ENCODE data around the gene FAM107B.

The FAM107B gene

GRCh38 chr10:14574885-14575284, 199.8 kb downstream of the FAM107B start:
- H3K36me3 ChIP-seq, result no peaks in the 10 kb centered on the region
- no peak overlapping the region for H3K4me3 ChIP-seq (ENCODE audit: low read depth in 1 of 2, low read length in 1 of 2)
- peaks cover 94 to 96% of the 10 kb centered on the region in 2 experiments for H3K4me1 ChIP-seq (ENCODE audit: control insufficient read depth in 1 of 2, insufficient read depth in 1 of 2, low read depth in 1 of 2, low read length in 1 of 2)
- no peaks in the 10 kb centered on the region for H3K27me3 ChIP-seq
- TF ChIP-seq CTCF (IDR thresholded peaks at IDR 0.05), result no peak
- no peaks in the 10 kb centered on the region for H3K9me3 ChIP-seq
- peak overlapping the region; percentile 95 for H3K27ac ChIP-seq

- Histone ChIP-seq H3K4me1 (ENCODE audit: control insufficient read depth in 1 of 2, insufficient read depth in 1 of 2, low read depth in 1 of 2, low read length in 1 of 2) (peaks cover 94 to 96% of the 10 kb centered on the region in 2 experiments), H3K27me3 (no peaks in the 10 kb centered on the region), H3K27ac (peak overlapping the region; percentile 95), H3K4me3 (ENCODE audit: low read depth in 1 of 2, low read length in 1 of 2) (no peak overlapping the region), H3K9me3 (no peaks in the 10 kb centered on the region), H3K36me3 (no peaks in the 10 kb centered on the region)
- TF ChIP-seq CTCF (IDR thresholded peaks at IDR 0.05), result no peak
These were observed 200.4 kb downstream of the FAM107B start for GRCh38 chr10:14574291-14574690.

- TF ChIP-seq CTCF (IDR thresholded peaks at IDR 0.05), result no peak
- Histone ChIP-seq H3K27ac (peak overlapping the region; percentile 95), H3K36me3 (no peaks in the 10 kb centered on the region)
These were observed 200.9 kb downstream of the FAM107B start for GRCh38 chr10:14573666-14574261.

GRCh38 chr10:14572811-14573210, 201.9 kb downstream of the FAM107B start:
- peak overlapping the region in 1 of 2 experiments; percentile 9 for H3K4me3 ChIP-seq (ENCODE audit: low read depth in 1 of 2, low read length in 1 of 2)
- no peaks in the 10 kb centered on the region for H3K27me3 ChIP-seq
- H3K27ac ChIP-seq, result peak overlapping the region; percentile 95
- peaks cover 94 to 95% of the 10 kb centered on the region in 2 experiments for H3K4me1 ChIP-seq (ENCODE audit: control insufficient read depth in 1 of 2, insufficient read depth in 1 of 2, low read depth in 1 of 2, low read length in 1 of 2)
- no peak for TF ChIP-seq CTCF (IDR thresholded peaks at IDR 0.05)
- H3K36me3 ChIP-seq, result peaks cover 5% of the 10 kb centered on the region
- no peaks in the 10 kb centered on the region for H3K9me3 ChIP-seq

More at GRCh38 chr10:14573666-14574261, 200.9 kb downstream of the FAM107B start:
- H3K4me1 ChIP-seq (ENCODE audit: control insufficient read depth in 1 of 2, insufficient read depth in 1 of 2, low read depth in 1 of 2, low read length in 1 of 2), result peaks cover 94 to 96% of the 10 kb centered on the region in 2 experiments
- H3K4me3 ChIP-seq (ENCODE audit: low read depth in 1 of 2, low read length in 1 of 2), result no peak overlapping the region
- H3K9me3 ChIP-seq, result no peaks in the 10 kb centered on the region
- H3K27me3 ChIP-seq, result no peaks in the 10 kb centered on the region

DNA sequence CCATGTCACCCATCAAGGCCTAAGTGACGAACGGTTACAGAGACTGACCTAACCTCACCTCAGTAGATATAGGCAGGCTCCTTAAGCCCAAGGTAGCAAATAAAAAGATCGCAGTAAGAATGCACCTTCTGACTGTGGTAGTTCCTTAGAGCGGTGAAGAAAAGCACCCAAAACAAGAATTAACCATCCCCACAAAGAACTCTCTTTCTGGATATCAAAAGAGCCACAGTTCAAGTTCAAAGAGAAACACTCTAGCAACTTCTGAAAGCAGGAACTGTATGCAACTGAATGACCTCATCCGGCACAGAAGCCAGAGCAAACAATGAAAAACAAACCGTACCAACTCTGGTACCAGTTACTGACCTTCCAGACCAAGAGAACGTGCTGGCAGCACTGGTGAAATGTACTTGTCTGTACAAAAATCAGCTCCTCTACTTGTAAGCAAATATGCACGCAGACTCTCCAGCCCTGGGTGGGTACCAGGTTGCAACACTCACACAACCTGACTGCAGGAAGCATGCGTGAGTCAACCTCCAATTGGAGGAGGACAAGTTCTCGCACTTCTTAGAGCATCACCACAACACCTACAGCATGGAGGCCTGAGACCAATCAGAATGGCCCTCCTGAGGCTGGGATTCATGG, 202.7 kb downstream of the FAM107B start:
- Histone ChIP-seq H3K27me3 (no peaks in the 10 kb centered on the region), H3K9me3 (no peaks in the 10 kb centered on the region), H3K4me1 (ENCODE audit: control insufficient read depth in 1 of 2, insufficient read depth in 1 of 2, low read depth in 1 of 2, low read length in 1 of 2) (peaks cover 89 to 92% of the 10 kb centered on the region in 2 experiments), H3K36me3 (peaks cover 13% of the 10 kb centered on the region), H3K27ac (peak overlapping the region; percentile 95), H3K4me3 (ENCODE audit: low read depth in 1 of 2, low read length in 1 of 2) (peak overlapping the region; percentile 38 to 58)
- TF ChIP-seq CTCF (IDR thresholded peaks at IDR 0.05), result no peak
